HG02623 (cell line): ENCODE results near the gene TBK1.

ENCODE experiments used
- ATAC-seq: cut with Tn5 transposase; IDR thresholded peaks from one replicate; pipeline ENCODE4 v1.9.1; 2021; ENCODE audit warnings: moderate library complexity; ENCODE audit not compliant: unreplicated experiment

The TBK1 gene

GRCh38 chr12:64450711-64451486 is 1.0 kb upstream of the TBK1 start:
- ATAC-seq, result no peak

GRCh38 chr12:64452559-64453329 is 824 bp downstream of the TBK1 start:
- no peak for ATAC-seq

DNA sequence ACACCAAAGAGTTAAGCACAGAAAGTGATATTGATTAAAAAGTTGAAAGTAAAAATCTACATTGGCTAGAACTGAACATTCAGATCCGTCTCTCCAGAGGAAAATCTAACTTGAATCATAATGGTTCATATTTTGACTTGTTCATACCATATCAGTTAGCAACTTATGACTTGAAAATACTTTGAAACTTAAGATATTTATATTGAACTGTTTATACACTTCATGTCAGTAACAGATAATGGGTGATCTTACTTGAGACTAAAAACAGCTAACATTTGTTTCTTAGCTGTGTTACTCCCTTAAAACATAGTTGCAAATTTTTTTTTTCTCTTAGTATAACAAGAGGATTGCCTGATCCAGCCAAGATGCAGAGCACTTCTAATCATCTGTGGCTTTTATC is 3.6 kb downstream of the TBK1 start:
- ATAC-seq, result no peak

DNA sequence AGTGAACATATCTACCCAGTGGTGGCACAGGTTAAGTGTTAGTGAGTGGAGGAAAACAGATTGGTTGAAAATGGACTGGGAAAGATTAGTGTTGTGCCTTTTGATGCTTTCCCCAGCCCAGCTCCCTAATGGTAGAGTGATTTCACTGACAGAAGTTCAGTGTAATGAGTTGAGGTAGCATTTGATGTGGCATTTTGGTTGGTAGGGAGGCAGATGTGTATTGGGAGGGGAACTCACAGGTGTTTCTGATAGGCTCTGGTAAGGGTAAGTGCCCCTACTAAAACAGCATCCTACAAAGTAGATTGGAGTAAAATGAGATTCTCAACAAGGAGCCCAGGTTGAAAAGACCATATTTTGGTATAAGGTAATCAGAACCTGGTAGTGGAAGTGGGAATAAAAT is 4.2 kb downstream of the TBK1 start:
- ATAC-seq, result no peak

GRCh38 chr12:64457032-64457431 is 5.1 kb downstream of the TBK1 start:
- ATAC-seq, result no peak

DNA sequence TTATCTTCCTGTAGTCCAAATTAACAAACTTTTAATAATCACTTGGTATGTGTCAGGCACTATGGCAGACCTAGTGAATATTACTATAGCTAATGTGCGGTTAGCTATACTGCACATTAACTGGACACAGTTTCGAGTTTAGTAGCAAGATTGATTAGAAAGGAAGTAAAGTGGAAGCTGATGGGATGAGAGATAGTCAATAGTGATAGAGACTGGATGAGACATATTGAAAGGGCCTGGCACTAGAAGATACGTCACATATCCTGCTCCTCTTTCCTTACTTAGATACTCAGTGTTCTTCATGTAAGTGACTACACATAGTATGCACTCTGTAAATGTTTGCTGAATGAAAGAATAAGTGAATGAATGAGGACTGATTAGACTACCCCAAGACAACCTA is 5.5 kb downstream of the TBK1 start:
- ATAC-seq, result no peak

DNA sequence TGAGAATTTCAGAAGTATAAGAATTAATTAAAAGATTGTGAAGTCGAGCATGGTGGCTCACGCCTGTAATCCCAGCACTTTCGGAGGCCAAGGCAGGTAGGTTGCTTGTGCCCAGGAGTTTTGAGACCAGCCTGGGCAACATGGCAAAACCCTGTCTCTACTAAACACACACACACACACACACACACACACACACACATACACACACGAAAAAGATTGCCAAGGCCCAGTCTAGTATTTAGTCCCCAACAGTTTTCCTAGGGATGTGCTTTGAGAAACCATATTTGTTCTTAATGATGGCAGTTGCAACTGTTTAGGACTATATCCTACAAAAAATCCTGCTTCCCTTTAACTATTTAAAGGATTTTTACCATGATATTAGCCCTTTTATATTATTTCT is 6.0 kb downstream of the TBK1 start:
- no peak for ATAC-seq

DNA sequence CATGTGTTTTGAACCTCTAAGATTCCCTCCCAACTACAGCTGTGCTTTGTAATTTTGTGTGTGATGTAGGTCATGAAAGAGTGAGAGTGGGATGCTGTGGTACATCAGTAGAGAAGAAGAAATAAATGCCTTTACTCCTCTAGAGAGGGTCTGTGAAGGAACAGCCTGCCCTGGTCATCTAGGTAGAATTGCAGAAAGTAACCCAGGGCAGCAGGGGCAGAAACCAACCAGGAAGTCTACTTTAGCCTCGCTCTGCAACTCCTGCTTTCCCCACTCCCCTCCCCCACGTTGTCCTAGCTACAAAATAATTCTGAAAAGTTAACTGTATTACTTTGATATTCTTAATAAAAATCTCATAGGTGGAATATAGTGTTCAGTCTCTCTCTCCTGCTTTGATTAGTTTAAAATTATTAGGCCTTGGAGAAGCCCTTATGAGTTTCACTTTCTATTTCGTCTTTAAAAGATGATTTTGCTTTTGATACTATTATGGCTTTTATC is 7.5 kb downstream of the TBK1 start:
- peak; percentile 54 for ATAC-seq

- ATAC-seq, result no peak
Measured at GRCh38 chr12:64461634-64462414, 9.9 kb downstream of the TBK1 start.

DNA sequence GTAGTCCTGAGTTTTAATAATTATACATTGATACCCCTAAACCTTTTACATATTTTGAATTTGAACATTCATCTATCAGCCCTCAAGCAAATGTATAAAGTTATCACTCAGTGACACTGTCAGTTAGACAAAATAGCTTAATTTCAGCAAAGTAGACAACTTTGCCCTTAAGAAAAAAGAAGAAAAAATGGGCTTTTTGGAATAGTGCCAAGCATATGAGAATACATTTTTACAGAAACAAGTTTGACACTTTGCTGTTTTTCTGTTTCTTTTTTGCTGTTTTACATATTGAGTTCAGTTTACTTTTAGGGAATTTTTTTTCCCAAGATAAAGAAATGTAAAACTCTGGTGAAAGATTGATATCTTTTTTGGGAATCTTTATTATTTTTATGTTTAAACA is 14.3 kb downstream of the TBK1 start:
- ATAC-seq, result no peak

- no peak for ATAC-seq
Measured at GRCh38 chr12:64468966-64469365, 17.0 kb downstream of the TBK1 start.

- no peak for ATAC-seq
Measured at GRCh38 chr12:64469455-64470142, 17.7 kb downstream of the TBK1 start.

DNA sequence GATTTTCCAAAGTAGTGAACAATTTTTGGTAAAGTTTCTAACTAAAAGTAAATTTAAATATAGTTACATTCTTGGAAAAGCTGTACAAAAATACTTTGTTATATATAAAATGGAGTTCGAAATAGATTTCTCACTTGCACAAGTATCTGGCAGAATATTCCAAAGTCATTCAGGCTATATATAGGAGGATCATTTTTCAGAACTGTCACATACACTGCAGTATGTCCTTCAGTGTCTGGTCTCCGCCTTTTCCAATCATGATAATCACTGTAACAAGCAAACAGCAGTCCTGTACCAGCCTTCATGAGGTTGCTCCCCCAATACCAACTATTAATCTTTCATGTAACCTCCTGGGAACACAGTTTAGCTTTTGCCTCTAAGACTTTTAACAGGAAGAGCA is 18.6 kb downstream of the TBK1 start:
- no peak for ATAC-seq

GRCh38 chr12:64473176-64473575 is 21.3 kb downstream of the TBK1 start:
- ATAC-seq, result no peak

DNA sequence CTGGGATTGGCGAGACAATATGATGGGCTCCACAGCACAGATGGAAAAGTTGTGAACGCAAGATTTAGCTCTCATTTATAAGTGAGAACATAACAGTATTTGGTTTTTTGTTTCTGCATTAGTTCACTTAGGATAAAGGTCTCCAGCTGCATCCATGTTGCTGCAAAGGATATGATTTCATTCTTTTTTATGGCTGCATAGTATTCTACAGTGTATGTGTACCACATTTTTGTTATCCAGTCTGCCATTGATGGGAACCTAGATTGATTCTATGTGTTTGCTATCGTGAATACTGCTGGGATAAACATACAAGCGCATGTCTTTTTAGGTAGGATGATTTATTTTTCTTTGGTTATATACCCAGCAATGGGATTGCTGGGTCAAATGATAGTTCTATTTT is 23.6 kb downstream of the TBK1 start:
- ATAC-seq, result no peak

DNA sequence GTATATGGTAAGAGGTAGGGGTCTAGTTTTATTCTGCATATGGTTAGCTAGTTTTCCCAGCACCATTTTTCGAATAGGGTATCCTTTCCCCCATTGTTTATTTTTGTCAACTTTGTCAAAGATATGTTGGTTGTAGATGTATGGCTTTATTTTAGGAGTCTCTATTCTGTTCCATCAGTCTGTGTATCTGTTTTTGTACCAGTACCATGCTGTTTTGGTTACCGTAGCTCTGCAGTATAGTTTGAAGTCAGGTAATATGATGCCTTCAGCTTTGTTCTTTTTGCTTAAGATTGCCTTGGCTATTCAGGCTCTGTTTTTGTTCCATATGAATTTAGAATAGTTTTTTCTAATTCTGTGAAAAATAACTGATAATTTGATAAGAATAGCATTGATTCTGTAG is 24.9 kb downstream of the TBK1 start:
- no peak for ATAC-seq

GRCh38 chr12:64478661-64479060 is 26.7 kb downstream of the TBK1 start:
- ATAC-seq, result no peak

DNA sequence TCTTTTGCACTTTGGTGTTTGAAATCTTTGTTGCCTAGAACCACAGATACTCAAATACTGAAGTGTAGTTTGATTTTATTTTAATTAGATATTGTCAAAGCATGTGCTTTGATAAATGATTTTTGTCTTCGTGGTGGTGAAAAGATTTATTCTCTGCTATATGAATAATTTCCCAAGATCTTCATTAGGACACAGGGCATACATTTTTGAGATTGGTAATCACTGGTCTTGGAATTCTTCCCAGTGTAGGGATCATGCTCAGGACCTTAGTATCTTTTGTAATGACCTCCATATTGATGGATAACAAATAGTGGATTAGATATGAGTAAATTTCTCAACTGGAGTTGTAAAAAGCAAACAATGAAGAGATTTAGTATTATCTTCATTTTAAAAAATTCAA is 28.2 kb downstream of the TBK1 start:
- no peak for ATAC-seq

DNA sequence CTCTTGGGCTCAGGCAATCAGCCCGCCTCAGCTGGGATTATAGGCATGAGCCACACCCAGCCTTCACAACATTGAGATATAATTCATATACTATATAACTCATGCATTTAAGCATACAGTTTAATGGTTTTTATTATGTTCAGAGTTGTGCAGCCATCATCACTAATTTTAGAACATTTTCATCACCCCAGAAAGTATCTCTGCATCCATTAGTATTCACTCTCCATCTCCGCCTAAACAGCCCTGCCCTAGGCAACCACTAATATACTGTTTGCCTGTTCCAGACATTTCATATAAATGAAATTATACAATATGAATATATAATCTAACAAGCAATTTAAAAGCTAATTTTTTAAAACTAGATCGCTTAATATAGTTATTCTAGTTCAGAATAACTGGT is 34.7 kb downstream of the TBK1 start:
- no peak for ATAC-seq

- ATAC-seq, result no peak
Measured at GRCh38 chr12:64491718-64492117, 39.8 kb downstream of the TBK1 start.

DNA sequence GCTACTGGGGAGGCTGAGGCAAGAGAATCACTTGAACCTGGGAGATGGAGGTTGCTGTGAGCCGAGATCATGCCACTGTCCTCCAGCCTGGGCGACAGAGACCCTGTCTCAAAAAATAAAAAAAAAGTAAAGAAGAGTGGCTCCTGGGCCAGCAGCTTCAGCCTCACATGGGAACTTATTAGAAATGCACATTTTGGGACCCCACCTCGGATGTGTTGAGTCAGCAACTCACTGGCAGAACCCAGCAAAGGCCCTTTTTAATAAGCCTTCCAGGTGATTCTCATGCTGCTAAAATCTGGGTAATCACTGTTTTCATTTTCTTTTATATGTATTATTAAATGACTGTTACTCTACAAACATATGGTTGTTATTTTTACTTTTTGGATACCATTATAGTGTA is 41.6 kb downstream of the TBK1 start:
- no peak for ATAC-seq
